ENCODE measurements around the gene ULK4. TPM values are rescaled to one million over a fixed set of nuclear protein-coding genes. Genes with fewer than 3 reads are reported as not detected.

The ULK4 gene
- total and polyA plus RNA-seq, 9 of the 15 experiments (the other 6 are each of a cell fraction or from before 2014, with no cell fraction given), result 3.0 to 5.9 (median 3.5) TPM

- in situ Hi-C loops (cut with MboI), result no loop called here
- Histone ChIP-seq H3K4me1 (replicated peaks in 1 of 2; ENCODE audit: control insufficient read depth in 2 of 2, insufficient read depth in 2 of 2, low read length in 2 of 2) (no peaks in the 10 kb centered on the region), H3K79me2 (ENCODE audit: control insufficient read depth, insufficient read depth, low read length) (no peaks in the 10 kb centered on the region), H2AFZ (ENCODE audit: low read depth, low read length) (no peak overlapping the region), H4K20me1 (replicated peaks; ENCODE audit: control insufficient read depth, insufficient read depth, low read length) (no peaks in the 10 kb centered on the region), H3K4me2 (ENCODE audit: insufficient read depth, low read length) (no peak overlapping the region), H3K27me3 (ENCODE audit: control insufficient read depth in 2 of 2, insufficient read depth in 2 of 2, low read length in 2 of 2) (peaks cover 0 to 3% of the 10 kb centered on the region in 2 experiments; a peak in 1 of 5 replicates), H3K36me3 (ENCODE audit: control insufficient read depth, insufficient read depth, low read length) (no peaks in the 10 kb centered on the region), H3K9me1 (ENCODE audit: control insufficient read depth, insufficient read depth, low read length) (no peaks in the 10 kb centered on the region), H3K9ac (ENCODE audit: insufficient read depth in 1 of 2, low read depth in 2 of 2, low read length in 2 of 2) (no peak overlapping the region), H3K27ac (ENCODE audit: extremely low read depth, low read depth, low read length) (no peak overlapping the region), H3K9me3 (replicated peaks; ENCODE audit: control insufficient read depth, insufficient read depth, low read depth, low read length) (no peaks in the 10 kb centered on the region), H3K4me3 (no peak overlapping the region)
- BruUV-seq (replicated peaks), result no TSS peak
- DNase-seq (ENCODE audit: extremely low read depth in 1 of 4, low spot score in 3 of 4) (no peak), FAIRE-seq (no peak), ATAC-seq (no peak)
- ChIA-PET CTCF (ENCODE audit: low intra/inter-chr PET ratio) (no interaction called here), POLR2A (interaction anchor here (0.5 kb wide), 2 partner anchors 141 to 749 kb away, joined by 3 to 4 read pairs; no protein-coding TSS in a partner anchor)
- TF ChIP-seq HDAC8 (tag; IDR thresholded peaks at IDR 0.05) (no peak), HIVEP1 (CRISPR knock-in tag; IDR thresholded peaks at IDR 0.05) (no peak), FIP1L1 (IDR thresholded peaks at IDR 0.05; ENCODE audit: low read depth, low read length, poor library complexity, severe bottlenecking) (no peak), SMARCA4 (IDR thresholded peaks at IDR 0.05) (no peak), GATA2 (CRISPR knock-in tag; IDR thresholded peaks at IDR 0.05) (no peak), LCOR (CRISPR knock-in tag; IDR thresholded peaks at IDR 0.05) (no peak), THRAP3 (IDR thresholded peaks at IDR 0.05; ENCODE audit: borderline replicate concordance) (no peak), MLX (CRISPR knock-in tag; conservative IDR thresholded peaks at IDR 0.05) (no peak), BRD4 (IDR thresholded peaks at IDR 0.05) (no peak), TAF15 (IDR thresholded peaks at IDR 0.05; ENCODE audit: low read depth, low read length) (no peak), ADNP (tag; IDR thresholded peaks at IDR 0.05) (no peak)
- WGBS (ENCODE audit: insufficient coverage, low coverage, missing lambda C conversion rate), result 3% methylated on average over 7 of the region's 7 CpGs
- intact Hi-C loops (cut with micrococcal nuclease), result no loop called here
Observed at GRCh38 chr3:41792806-41793205, 169.1 kb downstream of the ULK4 start.

Data from K562 (cell line).